ENCODE measurements around the gene TANK. TPM values are rescaled to one million over a fixed set of nuclear protein-coding genes. Genes with fewer than 3 reads are reported as not detected.

The TANK gene
- total RNA-seq, 1 donor from 2014 or later: 45.4 TPM

DNA sequence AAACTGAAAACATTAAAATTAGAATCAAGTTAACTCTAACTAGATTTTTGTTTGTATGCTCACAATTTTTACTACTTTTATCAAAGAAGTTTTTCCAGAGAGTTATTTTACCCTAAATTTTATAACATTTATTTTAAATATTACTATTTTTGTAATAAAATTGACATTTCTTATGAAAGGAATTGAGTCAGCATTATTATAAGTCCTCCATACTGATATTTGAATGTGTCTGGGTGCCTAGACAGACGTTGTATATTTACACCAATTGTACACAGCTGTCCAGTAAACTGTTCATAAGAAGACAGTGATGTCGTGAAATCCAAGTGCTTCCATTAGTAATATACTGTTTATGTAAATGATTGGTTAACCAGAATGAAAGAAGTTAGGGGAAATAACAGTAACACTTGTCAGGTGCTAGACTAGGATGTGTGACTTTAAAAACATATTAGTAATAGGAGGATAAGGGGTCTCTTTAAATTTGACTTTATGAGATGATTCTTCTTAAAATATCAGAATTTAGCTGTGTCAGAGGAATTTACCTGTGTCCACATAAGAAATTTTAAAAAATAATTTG, 73.7 kb downstream of the TANK start:
- peaks cover 22% of the 10 kb centered on the region for H3K4me1 Mint-ChIP-seq (ENCODE audit: low read depth)
- no peak overlapping the region for H3K27ac Mint-ChIP-seq (ENCODE audit: unreplicated experiment)
- no peak for DNase-seq (ENCODE audit: low spot score)
- no peak overlapping the region for H3K4me3 Mint-ChIP-seq (ENCODE audit: unreplicated experiment)
- H3K27me3 Mint-ChIP-seq (ENCODE audit: low read depth): no peaks in the 10 kb centered on the region
- no peaks in the 10 kb centered on the region for H3K9me3 Mint-ChIP-seq (ENCODE audit: low read depth)
- TF ChIP-seq, protein P1, sequence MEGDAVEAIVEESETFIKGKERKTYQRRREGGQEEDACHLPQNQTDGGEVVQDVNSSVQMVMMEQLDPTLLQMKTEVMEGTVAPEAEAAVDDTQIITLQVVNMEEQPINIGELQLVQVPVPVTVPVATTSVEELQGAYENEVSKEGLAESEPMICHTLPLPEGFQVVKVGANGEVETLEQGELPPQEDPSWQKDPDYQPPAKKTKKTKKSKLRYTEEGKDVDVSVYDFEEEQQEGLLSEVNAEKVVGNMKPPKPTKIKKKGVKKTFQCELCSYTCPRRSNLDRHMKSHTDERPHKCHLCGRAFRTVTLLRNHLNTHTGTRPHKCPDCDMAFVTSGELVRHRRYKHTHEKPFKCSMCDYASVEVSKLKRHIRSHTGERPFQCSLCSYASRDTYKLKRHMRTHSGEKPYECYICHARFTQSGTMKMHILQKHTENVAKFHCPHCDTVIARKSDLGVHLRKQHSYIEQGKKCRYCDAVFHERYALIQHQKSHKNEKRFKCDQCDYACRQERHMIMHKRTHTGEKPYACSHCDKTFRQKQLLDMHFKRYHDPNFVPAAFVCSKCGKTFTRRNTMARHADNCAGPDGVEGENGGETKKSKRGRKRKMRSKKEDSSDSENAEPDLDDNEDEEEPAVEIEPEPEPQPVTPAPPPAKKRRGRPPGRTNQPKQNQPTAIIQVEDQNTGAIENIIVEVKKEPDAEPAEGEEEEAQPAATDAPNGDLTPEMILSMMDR (IDR thresholded peaks at IDR 0.05): no peak
- peaks cover 11% of the 10 kb centered on the region for H3K36me3 Mint-ChIP-seq (ENCODE audit: low read depth)

DNA sequence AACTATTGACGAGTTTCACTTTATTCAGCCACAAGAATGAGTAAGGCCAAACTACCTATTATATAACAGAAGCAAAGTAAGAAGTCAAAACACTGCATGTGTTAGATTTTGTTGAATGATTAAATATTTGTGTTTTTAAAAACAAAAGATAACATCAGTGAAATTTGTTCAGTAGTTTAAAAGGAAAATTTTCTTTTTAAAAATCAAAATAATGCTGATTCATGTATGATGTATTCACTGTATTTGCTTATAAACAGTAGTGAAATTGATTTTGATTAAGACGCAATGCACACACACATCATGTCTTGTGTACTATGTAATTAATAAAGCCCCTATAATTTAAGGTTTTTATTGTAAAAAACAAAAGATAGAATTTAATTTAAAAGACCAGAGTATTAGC, 74.4 kb downstream of the TANK start:
- TF ChIP-seq, protein P1 (IDR thresholded peaks at IDR 0.05): no peak
- Mint-ChIP-seq H3K36me3 (ENCODE audit: low read depth) (peaks cover 7% of the 10 kb centered on the region), H3K27ac (ENCODE audit: unreplicated experiment) (no peak overlapping the region), H3K27me3 (ENCODE audit: low read depth) (no peaks in the 10 kb centered on the region), H3K4me1 (ENCODE audit: low read depth) (peaks cover 22% of the 10 kb centered on the region), H3K9me3 (ENCODE audit: low read depth) (no peaks in the 10 kb centered on the region), H3K4me3 (ENCODE audit: unreplicated experiment) (no peak overlapping the region)
- no peak for DNase-seq (ENCODE audit: low spot score)

GRCh38 chr2:161237392-161238264, 77.4 kb downstream of the TANK start:
- TF ChIP-seq, protein P1 (IDR thresholded peaks at IDR 0.05): no peak
- peak overlapping the region; percentile 86 for H3K4me3 Mint-ChIP-seq (ENCODE audit: unreplicated experiment)
- H3K27me3 Mint-ChIP-seq (ENCODE audit: low read depth): no peaks in the 10 kb centered on the region
- peaks cover 1% of the 10 kb centered on the region for H3K36me3 Mint-ChIP-seq (ENCODE audit: low read depth)
- no peaks in the 10 kb centered on the region for H3K9me3 Mint-ChIP-seq (ENCODE audit: low read depth)
- no peak for DNase-seq (ENCODE audit: low spot score)
- H3K27ac Mint-ChIP-seq (ENCODE audit: unreplicated experiment): no peak overlapping the region
- peaks cover 19% of the 10 kb centered on the region for H3K4me1 Mint-ChIP-seq (ENCODE audit: low read depth)

DNA sequence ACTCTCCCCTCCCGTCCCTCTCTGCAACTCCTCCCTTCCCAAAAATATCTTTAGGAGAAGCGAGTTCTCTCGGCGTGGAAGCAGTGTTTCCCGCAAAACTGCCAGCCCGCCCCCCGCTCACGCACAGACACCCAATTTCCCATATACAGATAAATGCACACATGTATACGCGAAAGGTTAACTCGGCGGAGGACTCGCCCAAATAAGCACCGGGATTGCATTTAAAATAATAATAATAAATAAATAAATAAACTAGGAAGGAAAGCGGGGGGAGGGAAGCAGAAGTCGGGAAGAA, 78.0 kb downstream of the TANK start:
- Mint-ChIP-seq H3K9me3 (ENCODE audit: low read depth) (no peaks in the 10 kb centered on the region), H3K4me3 (ENCODE audit: unreplicated experiment) (peak overlapping the region; percentile 86), H3K27ac (ENCODE audit: unreplicated experiment) (no peak overlapping the region), H3K36me3 (ENCODE audit: low read depth) (peaks cover 1% of the 10 kb centered on the region), H3K4me1 (ENCODE audit: low read depth) (peaks cover 19% of the 10 kb centered on the region), H3K27me3 (ENCODE audit: low read depth) (no peaks in the 10 kb centered on the region)
- TF ChIP-seq, protein P1 (IDR thresholded peaks at IDR 0.05): no peak
- DNase-seq (ENCODE audit: low spot score): no peak

GRCh38 chr2:161238560-161239325, 78.5 kb downstream of the TANK start:
- Mint-ChIP-seq H3K27ac (ENCODE audit: unreplicated experiment) (no peak overlapping the region), H3K27me3 (ENCODE audit: low read depth) (no peaks in the 10 kb centered on the region), H3K36me3 (ENCODE audit: low read depth) (peaks cover 1% of the 10 kb centered on the region), H3K9me3 (ENCODE audit: low read depth) (no peaks in the 10 kb centered on the region), H3K4me3 (ENCODE audit: unreplicated experiment) (peak overlapping the region; percentile 86), H3K4me1 (ENCODE audit: low read depth) (peaks cover 19% of the 10 kb centered on the region)
- DNase-seq (ENCODE audit: low spot score): peak; percentile 92
- TF ChIP-seq, protein P1 (IDR thresholded peaks at IDR 0.05): peak; percentile 10
